CD4-positive, alpha-beta memory T cell (primary cell): ENCODE measurements around the gene PARK7. TPM values are rescaled to one million over a fixed set of nuclear protein-coding genes. Genes with fewer than 3 reads are reported as not detected.

ENCODE experiments used
- CTCF ChIA-PET: fragments of 350-600 bp; sonication (Branson Sonifier 250); formaldehyde crosslinking; loops from one replicate; lab custom pipeline; 2021; ENCODE audit warnings: inconsistent platforms; ENCODE audit not compliant: partially characterized antibody; lab: Charles Lee
- POLR2A ChIA-PET: fragments of 350-600 bp; sonication (Branson Sonifier 250); formaldehyde crosslinking; loops from one replicate; lab custom pipeline; 2021; ENCODE audit not compliant: partially characterized antibody; lab: Charles Lee
- DNase-seq, 5 donors: peaks; one replicate each; pipeline versions ENCODE4 v3.0.0 to v3.0.0-alpha.2; 2020 to 2022; ENCODE audit warnings: mixed read lengths in 1 of 5
- H3K27ac ChIP-seq: one replicate; pipeline ENCODE4 v1.7.0; 2013; ENCODE audit warnings: low read depth, low read length
- H3K27me3 ChIP-seq: 2 replicates; pipeline ENCODE4 v1.7.0; 2013; ENCODE audit warnings: mild to moderate bottlenecking, low read length, moderate library complexity; ENCODE audit not compliant: insufficient read depth
- H3K36me3 ChIP-seq: 2 replicates; pipeline ENCODE4 v1.7.0; 2013; ENCODE audit warnings: mild to moderate bottlenecking, low read length, moderate library complexity; ENCODE audit not compliant: insufficient read depth
- H3K4me1 ChIP-seq: 2 replicates; pipeline ENCODE4 v1.7.0; 2013; ENCODE audit warnings: mild to moderate bottlenecking, low read length, moderate library complexity; ENCODE audit not compliant: insufficient read depth
- H3K4me3 ChIP-seq, 2 donors: one replicate each; pipeline ENCODE4 v1.7.0; 2013; ENCODE audit warnings: low read length in 2 of 2, mild to moderate bottlenecking in 1 of 2
- H3K9me3 ChIP-seq, 2 donors: one replicate each; pipeline ENCODE4 v1.7.0; 2013; ENCODE audit warnings: low read length in 2 of 2, control low read depth in 1 of 2; ENCODE audit not compliant: control insufficient read depth in 1 of 2
- H3K27ac Mint-ChIP-seq, 7 donors: one replicate each; pipeline ENCODE4 v1.8.0; 2020 to 2021; ENCODE audit warnings: mixed read lengths in 7 of 7, mild to moderate bottlenecking in 6 of 7, inconsistent platforms in 3 of 7, moderate library complexity in 3 of 7
- H3K27me3 Mint-ChIP-seq, 2 donors: one replicate each; pipeline ENCODE4 v1.8.0; 2020 to 2021; ENCODE audit warnings: mixed read lengths in 2 of 2
- H3K36me3 Mint-ChIP-seq, 2 donors: one replicate each; pipeline ENCODE4 v1.8.0; 2020 to 2021; ENCODE audit warnings: mixed read lengths in 2 of 2, inconsistent platforms in 1 of 2, mild to moderate bottlenecking in 1 of 2
- H3K4me1 Mint-ChIP-seq, 4 donors: one replicate each; pipeline ENCODE4 v1.8.0; 2020 to 2021; ENCODE audit warnings: mixed read lengths in 4 of 4, mild to moderate bottlenecking in 1 of 4
- H3K4me3 Mint-ChIP-seq, 8 donors: one replicate each; pipeline ENCODE4 v1.8.0; 2020 to 2021; ENCODE audit warnings: mixed read lengths in 8 of 8, mild to moderate bottlenecking in 7 of 8, moderate library complexity in 6 of 8, inconsistent platforms in 3 of 8
- H3K9me3 Mint-ChIP-seq, 8 donors: one replicate each; pipeline ENCODE4 v1.8.0; 2020 to 2021; ENCODE audit warnings: mixed read lengths in 8 of 8, mild to moderate bottlenecking in 5 of 8, inconsistent platforms in 3 of 8, moderate library complexity in 1 of 8
- intact Hi-C: fragments of 100-400 bp; cut with micrococcal nuclease; formaldehyde crosslinking; loops from one replicate; pipeline ENCODE4 v1.15.1; 2023
- polyA plus RNA-seq, 2 donors: library from polyadenylated mRNA; unstranded; fragments of 300-500 nt; fragmentation: Illumina TruSeq; gene quantifications; one replicate each; pipeline ENCODE4 v1.2.3, GENCODE V29; 2021
- total RNA-seq, 2 experiments: library from RNA; stranded (reverse); gene quantifications; one replicate each; pipeline ENCODE4 v1.2.3, GENCODE V29; 2021

Gene PARK7
- total and polyA plus RNA-seq, 4 experiments from 2014 or later: 112 to 381 (median 232) TPM

- Mint-ChIP-seq H3K4me1 (peaks cover 0 to 1% (median under 1%) of the 10 kb centered on the region in 4 donors), H3K27me3 (peaks cover 5 to 14% of the 10 kb centered on the region in 2 donors), H3K36me3 (peaks cover 0 to 4% of the 10 kb centered on the region in 2 donors), H3K27ac (no peak overlapping the region), H3K9me3 (no peaks in the 10 kb centered on the region), H3K4me3 (no peak overlapping the region)
- Histone ChIP-seq H3K27me3 (no peaks in the 10 kb centered on the region), H3K4me3 (no peak overlapping the region), H3K36me3 (no peaks in the 10 kb centered on the region), H3K4me1 (no peaks in the 10 kb centered on the region), H3K27ac (no peak overlapping the region), H3K9me3 (no peaks in the 10 kb centered on the region)
- DNase-seq: no peak
- CTCF ChIA-PET: interaction anchor here (0.8 to 10.0 kb wide), 5 partner anchors 93 to 396 kb away, joined by 3 to 147 read pairs (median 3); partner anchors contain the start of gene SLC45A1
- POLR2A ChIA-PET: interaction anchor here (0.7 to 1.0 kb wide), 2 partner anchors 305 to 338 kb away, joined by 3 read pairs; no protein-coding TSS in a partner anchor
- intact Hi-C loops: no loop called here
Observed at GRCh38 chr1:8013399-8013798, 51.9 kb downstream of the PARK7 start.

- no peaks in the 10 kb centered on the region for H3K9me3 ChIP-seq
- DNase-seq: no peak
- H3K36me3 ChIP-seq: no peaks in the 10 kb centered on the region
- CTCF ChIA-PET: interaction anchor here (0.8 to 10.0 kb wide), 7 partner anchors 10 to 396 kb away, joined by 3 to 147 read pairs (median 3); partner anchors contain the start of gene SLC45A1
- no peak overlapping the region for H3K4me3 ChIP-seq
- POLR2A ChIA-PET: interaction anchor here (1.0 kb wide), 1 partner anchor 337 kb away, joined by 3 read pairs; no protein-coding TSS in a partner anchor
- no peaks in the 10 kb centered on the region for H3K4me1 ChIP-seq
- H3K36me3 Mint-ChIP-seq: peaks cover 0 to 4% of the 10 kb centered on the region in 2 donors
- H3K9me3 Mint-ChIP-seq: no peaks in the 10 kb centered on the region
- no peak overlapping the region for H3K4me3 Mint-ChIP-seq
- peaks cover 0 to 1% (median under 1%) of the 10 kb centered on the region in 4 donors for H3K4me1 Mint-ChIP-seq
- no peak overlapping the region for H3K27ac Mint-ChIP-seq
- no peak overlapping the region for H3K27ac ChIP-seq
- intact Hi-C loops: no loop called here
- H3K27me3 ChIP-seq: no peaks in the 10 kb centered on the region
- H3K27me3 Mint-ChIP-seq: peaks cover 6 to 16% of the 10 kb centered on the region in 2 donors
Observed at GRCh38 chr1:8013800-8014199, 52.3 kb downstream of the PARK7 start.

GRCh38 chr1:8014381-8014988, 53.0 kb downstream of the PARK7 start:
- no peak overlapping the region for H3K4me3 ChIP-seq
- peaks cover 0 to 4% of the 10 kb centered on the region in 2 donors for H3K36me3 Mint-ChIP-seq
- H3K27ac ChIP-seq: no peak overlapping the region
- H3K4me3 Mint-ChIP-seq: no peak overlapping the region
- no peaks in the 10 kb centered on the region for H3K27me3 ChIP-seq
- intact Hi-C loops: no loop called here
- H3K9me3 ChIP-seq: no peaks in the 10 kb centered on the region
- no peaks in the 10 kb centered on the region for H3K36me3 ChIP-seq
- peaks cover 10 to 18% of the 10 kb centered on the region in 2 donors for H3K27me3 Mint-ChIP-seq
- peaks cover 0 to 1% (median under 1%) of the 10 kb centered on the region in 4 donors for H3K4me1 Mint-ChIP-seq
- DNase-seq: no peak
- H3K4me1 ChIP-seq: no peaks in the 10 kb centered on the region
- H3K9me3 Mint-ChIP-seq: no peaks in the 10 kb centered on the region
- H3K27ac Mint-ChIP-seq: no peak overlapping the region
- CTCF ChIA-PET: interaction anchor here (0.8 to 10.0 kb wide), 30 partner anchors 8 to 835 kb away, joined by 3 to 147 read pairs (median 4); partner anchors contain the start of gene SLC45A1
- POLR2A ChIA-PET: interaction anchor here (0.8 to 1.3 kb wide), 6 partner anchors 138 to 337 kb away, joined by 3 to 6 read pairs (median 4); no protein-coding TSS in a partner anchor

- Histone ChIP-seq H3K27ac (no peak overlapping the region), H3K4me3 (no peak overlapping the region), H3K4me1 (no peaks in the 10 kb centered on the region), H3K27me3 (no peaks in the 10 kb centered on the region), H3K36me3 (no peaks in the 10 kb centered on the region), H3K9me3 (no peaks in the 10 kb centered on the region)
- H3K27me3 Mint-ChIP-seq: peaks cover 10 to 18% of the 10 kb centered on the region in 2 donors
- H3K36me3 Mint-ChIP-seq: peaks cover 0 to 4% of the 10 kb centered on the region in 2 donors
- peak in 4 of 5 donors; percentile 55 to 59 (median 58) for DNase-seq
- no peak overlapping the region for H3K4me3 Mint-ChIP-seq
- POLR2A ChIA-PET: interaction anchor here (0.8 to 1.3 kb wide), 5 partner anchors 137 to 335 kb away, joined by 3 to 6 read pairs (median 4); no protein-coding TSS in a partner anchor
- H3K9me3 Mint-ChIP-seq: no peaks in the 10 kb centered on the region
- no peak overlapping the region for H3K27ac Mint-ChIP-seq
- CTCF ChIA-PET: interaction anchor here (0.8 to 10.0 kb wide), 30 partner anchors 9 to 834 kb away, joined by 3 to 147 read pairs (median 4); partner anchors contain the start of gene SLC45A1
- intact Hi-C loops: loop anchor here (1.0 kb wide), 2 partner anchors 299 to 334 kb away; no protein-coding TSS in a partner anchor
- H3K4me1 Mint-ChIP-seq: peaks cover 0 to 1% (median under 1%) of the 10 kb centered on the region in 4 donors
Observed at GRCh38 chr1:8015036-8015808, 53.7 kb downstream of the PARK7 start.

GRCh38 chr1:8015809-8016165, 54.3 kb downstream of the PARK7 start:
- intact Hi-C loops: loop anchor here (1.0 kb wide), 2 partner anchors 299 to 334 kb away; no protein-coding TSS in a partner anchor
- Histone ChIP-seq H3K4me3 (no peak overlapping the region), H3K9me3 (no peaks in the 10 kb centered on the region), H3K36me3 (no peaks in the 10 kb centered on the region), H3K27me3 (no peaks in the 10 kb centered on the region), H3K4me1 (no peaks in the 10 kb centered on the region), H3K27ac (no peak overlapping the region)
- ChIA-PET CTCF (interaction anchor here (0.9 to 10.0 kb wide), 20 partner anchors 8 to 710 kb away, joined by 3 to 147 read pairs (median 6); partner anchors contain the start of gene SLC45A1), POLR2A (interaction anchor here (1.3 kb wide), 2 partner anchors 300 to 333 kb away, joined by 5 to 6 read pairs; no protein-coding TSS in a partner anchor)
- no peak overlapping the region for H3K4me3 Mint-ChIP-seq
- H3K9me3 Mint-ChIP-seq: no peaks in the 10 kb centered on the region
- no peak overlapping the region for H3K27ac Mint-ChIP-seq
- DNase-seq: no peak
- H3K36me3 Mint-ChIP-seq: peaks cover 0 to 4% of the 10 kb centered on the region in 2 donors
- peaks cover 0 to 1% (median under 1%) of the 10 kb centered on the region in 4 donors for H3K4me1 Mint-ChIP-seq
- peaks cover 10 to 18% of the 10 kb centered on the region in 2 donors for H3K27me3 Mint-ChIP-seq

- Histone ChIP-seq H3K27ac (no peak overlapping the region), H3K27me3 (no peaks in the 10 kb centered on the region), H3K4me1 (no peaks in the 10 kb centered on the region), H3K4me3 (no peak overlapping the region), H3K9me3 (no peaks in the 10 kb centered on the region), H3K36me3 (no peaks in the 10 kb centered on the region)
- no peaks in the 10 kb centered on the region for H3K9me3 Mint-ChIP-seq
- ChIA-PET CTCF (interaction anchor here (0.7 to 10.0 kb wide), 14 partner anchors 9 to 710 kb away, joined by 3 to 147 read pairs (median 6); partner anchors contain the start of gene SLC45A1), POLR2A (interaction anchor here (0.7 to 1.2 kb wide), 2 partner anchors 8 to 10 kb away, joined by 3 to 4 read pairs; partner anchors contain the start of gene ERRFI1)
- DNase-seq: no peak
- intact Hi-C loops: no loop called here
- peaks cover 0 to 4% of the 10 kb centered on the region in 2 donors for H3K36me3 Mint-ChIP-seq
- peaks cover 0 to 1% (median under 1%) of the 10 kb centered on the region in 4 donors for H3K4me1 Mint-ChIP-seq
- peaks cover 10 to 18% of the 10 kb centered on the region in 2 donors for H3K27me3 Mint-ChIP-seq
- H3K4me3 Mint-ChIP-seq: no peak overlapping the region
- no peak overlapping the region for H3K27ac Mint-ChIP-seq
Observed at GRCh38 chr1:8016210-8016894, 54.8 kb downstream of the PARK7 start.
